Esophagus muscularis mucosa (tissue), 4 donors: ENCODE measurements around the gene CSKMT. TPM values are rescaled to one million over a fixed set of nuclear protein-coding genes. Genes with fewer than 3 reads are reported as not detected.

Experiments used
- DNase-seq: peaks from one replicate; pipeline ENCODE4 v3.0.0-alpha.2; 2017; ENCODE audit errors: extremely low spot score
- H3K27ac ChIP-seq, 4 donors: fragments of 200-600 bp; sonication (generic); replicated peaks in 1 of 4; 1 replicate in 3 of 4; 2 replicates in 1 of 4; pipeline ENCODE4 v1.5.1; 2016 to 2019; ENCODE audit warnings: mild to moderate bottlenecking in 1 of 4
- H3K27me3 ChIP-seq, 4 donors: fragments of 200-600 bp; sonication (generic); one replicate each; pipeline versions ENCODE4 v1.5.1 to v1.6.0; 2016 to 2019
- H3K36me3 ChIP-seq, 4 donors: fragments of 200-600 bp; sonication (generic); one replicate each; pipeline ENCODE4 v1.5.1; 2016 to 2019
- H3K4me1 ChIP-seq, 4 donors: fragments of 200-600 bp; sonication (generic); one replicate each; pipeline ENCODE4 v1.5.1; 2016 to 2019
- H3K4me3 ChIP-seq, 4 donors: fragments of 200-600 bp; sonication (generic); 1 replicate in 2 of 4; 2 replicates in 2 of 4; pipeline ENCODE4 v1.5.1; 2016 to 2019; ENCODE audit warnings: mild to moderate bottlenecking in 4 of 4, moderate library complexity in 1 of 4
- H3K9me3 ChIP-seq, 4 donors: fragments of 200-600 bp; sonication (generic); 1 replicate in 3 of 4; 2 replicates in 1 of 4; pipeline ENCODE4 v1.5.1; 2016 to 2019
- CTCF ChIP-seq, 3 experiments: fragments of 200-600 bp in 2 of 3; fragments of 450-650 bp in 1 of 3; sonication (generic) in 2 of 3; IDR thresholded peaks; one replicate each; pipeline ENCODE4 v1.5.1; 2017 to 2019; ENCODE audit warnings: antibody characterized with exemption in 3 of 3, mild to moderate bottlenecking in 2 of 3, moderate library complexity in 1 of 3
- EP300 ChIP-seq: sonication (generic); formaldehyde crosslinking; IDR thresholded peaks from one replicate; pipeline ENCODE4 v1.6.1; 2017; ENCODE audit warnings: antibody characterized with exemption
- POLR2A ChIP-seq: fragments of 450-650 bp; IDR thresholded peaks from one replicate; pipeline ENCODE4 v1.6.1; 2017; ENCODE audit warnings: antibody characterized with exemption, moderate library complexity, mild to moderate bottlenecking, low read depth
- POLR2AphosphoS5 ChIP-seq, 2 donors: sonication (generic); formaldehyde crosslinking; IDR thresholded peaks; one replicate each; pipeline ENCODE4 v1.6.1; 2017; ENCODE audit warnings: antibody characterized with exemption in 2 of 2
- WGBS: methylation state at CpG from one replicate; pipeline ENCODE4 v1.1.5; 2018; 5-methylcytosine and 5-hydroxymethylcytosine counted together
- intact Hi-C: fragments of 100-400 bp; cut with DNase I; formaldehyde crosslinking; loops from one replicate; pipeline ENCODE4 v1.15.1; 2023
- total RNA-seq, 4 donors: library from RNA; depleted of rRNA; stranded (reverse); fragments of >200 nt; gene quantifications; one replicate each; pipeline versions ENCODE4 v1.1.0 to v1.2.1, GENCODE V29; 2016

Gene CSKMT
- total RNA-seq, 4 donors from 2014 or later, result 2.9 to 4.9 (median 3.1) TPM

- Histone ChIP-seq H3K27me3 (no peaks in the 10 kb centered on the region), H3K4me1 (peaks cover 26 to 48% (median 36%) of the 10 kb centered on the region in 4 donors), H3K4me3 (peak within 1 kb of the TSS; percentile 81 to 96 (median 86)), H3K36me3 (peaks cover 23 to 56% (median 46%) of the 10 kb centered on the region in 4 donors), H3K9me3 (no peaks in the 10 kb centered on the region), H3K27ac (peak within 1 kb of the TSS; percentile 91 to 96 (median 92))
- 0% methylated on average over 33 of the region's 73 CpGs for WGBS
- DNase-seq, result peak; percentile 100
- peak; percentile 72 for TF ChIP-seq POLR2A
- no peak for TF ChIP-seq EP300
- TF ChIP-seq CTCF (IDR thresholded peaks at IDR 0.05), result peak in 1 of 3 experiments; percentile 3
- TF ChIP-seq POLR2AphosphoS5 (IDR thresholded peaks at IDR 0.05), result peak; percentile 90 to 91
- intact Hi-C loops, result no loop called here
These were observed 18.9 kb upstream of the CSKMT start, which contains the start of gene GANAB for GRCh38 chr11:62645946-62646824. Gene GANAB, minus strand, starts transcription at chr11:62646613. Its CDS starts 14 bp downstream, at chr11:62646599.

- H3K27ac ChIP-seq, result peak overlapping the region; percentile 45 to 92 (median 91)
- no peak for DNase-seq
- 38% methylated on average over 17 of the region's 32 CpGs for WGBS
- no peak for TF ChIP-seq POLR2A
- no peak for TF ChIP-seq EP300
- no peak for TF ChIP-seq CTCF (IDR thresholded peaks at IDR 0.05)
- no peak for TF ChIP-seq POLR2AphosphoS5 (IDR thresholded peaks at IDR 0.05)
- intact Hi-C loops, result no loop called here
- H3K27me3 ChIP-seq, result no peaks in the 10 kb centered on the region
- H3K36me3 ChIP-seq, result peaks cover 23 to 54% (median 46%) of the 10 kb centered on the region in 4 donors
- H3K4me1 ChIP-seq, result peaks cover 34 to 57% (median 41%) of the 10 kb centered on the region in 4 donors
- H3K4me3 ChIP-seq, result peak overlapping the region; percentile 81 to 96 (median 86)
- no peaks in the 10 kb centered on the region for H3K9me3 ChIP-seq
These were observed 18.1 kb upstream of the CSKMT start for GRCh38 chr11:62646825-62647608.

- TF ChIP-seq CTCF (IDR thresholded peaks at IDR 0.05), result no peak
- TF ChIP-seq POLR2A, result no peak
- TF ChIP-seq EP300, result no peak
- no peak for TF ChIP-seq POLR2AphosphoS5 (IDR thresholded peaks at IDR 0.05)
- intact Hi-C loops, result no loop called here
- peaks cover 40 to 63% (median 46%) of the 10 kb centered on the region in 4 donors for H3K4me1 ChIP-seq
- 83% methylated on average over 4 of the region's 6 CpGs for WGBS
- no peaks in the 10 kb centered on the region for H3K9me3 ChIP-seq
- no peak overlapping the region for H3K4me3 ChIP-seq
- DNase-seq, result no peak
- no peaks in the 10 kb centered on the region for H3K27me3 ChIP-seq
- peaks cover 23 to 48% (median 46%) of the 10 kb centered on the region in 4 donors for H3K36me3 ChIP-seq
- H3K27ac ChIP-seq, result peak overlapping the region in 1 of 4 donors; percentile 92
These were observed 17.5 kb upstream of the CSKMT start for GRCh38 chr11:62647609-62648005.

- no peak overlapping the region for H3K4me3 ChIP-seq
- 95% methylated on average over 13 of the region's 24 CpGs for WGBS
- TF ChIP-seq POLR2AphosphoS5 (IDR thresholded peaks at IDR 0.05) (no peak), EP300 (no peak), POLR2A (no peak), CTCF (IDR thresholded peaks at IDR 0.05) (no peak)
- H3K4me1 ChIP-seq, result peaks cover 41 to 62% (median 49%) of the 10 kb centered on the region in 4 donors
- intact Hi-C loops, result no loop called here
- DNase-seq, result no peak
- H3K27me3 ChIP-seq, result no peaks in the 10 kb centered on the region
- peaks cover 20 to 41% (median 39%) of the 10 kb centered on the region in 4 donors for H3K36me3 ChIP-seq
- H3K9me3 ChIP-seq, result no peaks in the 10 kb centered on the region
- H3K27ac ChIP-seq, result peak overlapping the region in 1 of 4 donors; percentile 92
These were observed 16.7 kb upstream of the CSKMT start for GRCh38 chr11:62648185-62648966.
